Amniotic epithelial cell (primary cell): ENCODE results near the gene GP1BB.

Experiments
- DNase-seq: peaks from one replicate; pipeline ENCODE4 v3.0.0-alpha.2; 2010; ENCODE audit warnings: low read depth

GP1BB gene

GRCh38 chr22:19766511-19767426, 43.4 kb downstream of the GP1BB start:
- no peak for DNase-seq

- no peak for DNase-seq
Observed at GRCh38 chr22:19767427-19768341, 44.3 kb downstream of the GP1BB start.

DNA sequence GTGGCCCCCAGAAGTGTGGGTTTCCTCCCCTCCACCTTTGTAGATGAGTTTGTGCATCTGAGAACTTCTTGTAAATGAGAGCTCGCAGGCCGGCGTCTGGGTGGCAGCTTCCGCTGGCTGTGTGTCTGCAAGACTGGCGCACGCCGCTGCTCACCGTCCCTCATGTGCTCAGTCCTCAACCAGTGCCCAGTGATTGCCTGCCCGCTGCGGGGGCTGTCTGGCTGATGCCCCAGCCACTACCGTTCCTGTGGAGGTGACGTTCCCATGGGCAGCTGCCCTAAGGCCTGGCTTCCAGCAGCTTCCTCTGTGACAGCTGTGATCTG, 46.0 kb downstream of the GP1BB start:
- DNase-seq, result no peak

- no peak for DNase-seq
Observed at GRCh38 chr22:19770349-19771220, 47.2 kb downstream of the GP1BB start.

DNA sequence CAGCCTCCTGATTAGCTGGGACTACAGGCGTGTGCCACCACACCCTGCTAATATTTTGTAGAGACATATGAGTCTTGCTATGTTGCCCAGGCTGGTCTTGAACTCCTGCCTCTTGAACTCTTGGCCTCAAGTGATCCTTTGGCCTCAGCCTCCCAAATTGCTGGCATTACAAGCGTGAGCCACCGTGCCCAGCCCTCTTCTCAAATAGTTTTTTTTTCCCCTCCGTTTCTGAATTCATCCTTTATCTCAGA, 49.0 kb downstream of the GP1BB start:
- DNase-seq, result no peak

GRCh38 chr22:19772673-19773469, 49.5 kb downstream of the GP1BB start:
- DNase-seq, result no peak

- DNase-seq, result no peak
Observed at GRCh38 chr22:19773470-19774040, 50.2 kb downstream of the GP1BB start.
